NCI-H128 (cell line): ENCODE data around the gene GPANK1.

Experiments
- DNase-seq: peaks from one replicate; lab custom pipeline; 2025; ENCODE audit not compliant: unreplicated experiment; lab: John Stamatoyannopoulos, UW

Gene GPANK1

GRCh38 chr6:31642798-31643570 lies 21.8 kb downstream of the GPANK1 start:
- no peak for DNase-seq

DNA sequence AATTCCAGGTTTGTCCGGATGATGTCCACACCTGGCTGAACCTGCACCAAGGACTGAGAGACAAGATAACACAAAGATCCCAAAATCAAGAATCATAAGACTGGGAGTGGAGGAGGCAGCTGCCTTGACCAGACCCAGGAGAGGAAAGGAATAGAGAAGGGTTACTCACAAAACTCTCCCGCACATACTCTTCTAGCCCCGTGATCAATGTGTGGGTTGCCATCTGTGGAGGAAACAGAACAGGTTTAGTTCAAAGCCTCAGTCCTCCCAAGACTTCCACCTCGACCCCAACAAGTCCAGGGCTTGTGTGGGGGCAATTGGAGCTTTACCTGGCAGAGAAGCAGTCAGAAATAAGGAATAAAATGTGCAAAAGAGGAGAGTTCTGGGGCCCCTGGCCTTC lies 23.4 kb downstream of the GPANK1 start:
- DNase-seq = no peak

- DNase-seq = no peak
Observed at GRCh38 chr6:31640612-31641011, 24.2 kb downstream of the GPANK1 start.

GRCh38 chr6:31639449-31639861 lies 25.3 kb downstream of the GPANK1 start:
- DNase-seq = no peak

GRCh38 chr6:31639043-31639442 lies 25.8 kb downstream of the GPANK1 start:
- DNase-seq = no peak

DNA sequence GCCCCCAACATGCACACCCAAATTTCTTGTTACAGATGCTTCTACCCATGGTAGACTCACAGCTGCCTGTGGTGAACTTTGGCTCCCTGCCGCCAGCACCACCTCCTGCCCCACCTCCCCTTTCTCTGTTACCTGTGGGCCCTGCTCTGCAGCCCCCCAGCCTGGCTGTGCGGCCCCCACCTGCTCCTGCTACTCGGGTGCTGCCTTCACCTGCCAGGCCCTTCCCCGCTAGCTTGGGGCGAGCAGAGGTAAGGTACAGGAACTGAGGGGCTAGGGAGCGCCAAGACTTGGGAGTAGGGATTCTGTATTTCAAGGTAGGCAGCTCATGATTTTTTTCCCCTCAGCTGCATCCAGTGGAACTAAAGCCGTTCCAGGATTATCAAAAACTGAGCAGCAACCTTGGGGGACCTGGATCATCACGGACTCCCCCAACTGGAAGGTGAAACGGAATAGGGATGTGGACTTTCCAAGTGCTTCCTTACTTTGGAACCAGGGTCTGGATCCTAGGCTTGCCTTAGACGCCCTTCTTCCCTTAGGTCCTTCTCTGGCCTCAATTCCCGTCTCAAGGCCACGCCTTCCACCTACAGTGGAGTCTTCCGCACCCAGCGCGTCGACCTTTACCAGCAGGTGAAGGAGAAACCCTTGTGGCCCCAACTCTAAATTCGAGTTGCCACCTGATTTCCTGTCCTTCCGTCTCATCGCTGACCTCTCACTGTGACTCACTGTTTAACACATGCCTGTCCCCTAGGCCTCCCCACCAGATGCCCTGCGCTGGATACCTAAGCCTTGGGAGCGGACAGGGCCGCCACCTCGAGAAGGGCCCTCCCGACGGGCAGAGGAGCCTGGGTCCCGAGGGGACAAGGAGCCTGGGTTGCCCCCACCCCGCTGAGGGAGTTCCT lies 27.9 kb downstream of the GPANK1 start:
- no peak for DNase-seq

- no peak for DNase-seq
Observed at GRCh38 chr6:31634969-31635575, 29.7 kb downstream of the GPANK1 start.

DNA sequence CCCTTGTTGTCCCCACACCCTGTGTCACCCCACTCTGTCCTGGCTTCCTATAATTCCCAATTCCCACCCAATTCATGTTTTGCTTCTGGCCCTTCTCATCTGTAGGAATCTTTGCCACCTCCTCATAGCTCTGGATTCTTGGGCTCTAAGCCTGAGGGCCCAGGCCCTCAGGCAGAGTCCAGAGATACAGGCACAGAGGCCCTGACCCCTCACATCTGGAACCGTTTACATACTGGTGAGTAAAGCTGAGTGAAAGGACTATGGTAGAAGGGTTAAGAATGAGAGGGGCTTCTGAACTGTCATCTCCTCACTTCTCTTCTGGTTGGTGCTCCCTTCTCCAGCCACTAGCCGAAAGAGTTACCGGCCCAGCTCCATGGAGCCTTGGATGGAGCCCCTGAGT lies 30.7 kb downstream of the GPANK1 start:
- no peak for DNase-seq

GRCh38 chr6:31633447-31633846 lies 31.4 kb downstream of the GPANK1 start:
- DNase-seq = no peak

- DNase-seq = no peak
Observed at GRCh38 chr6:31632279-31632946, 32.4 kb downstream of the GPANK1 start.

GRCh38 chr6:31631681-31632278 lies 33.0 kb downstream of the GPANK1 start:
- no peak for DNase-seq

- no peak for DNase-seq
Observed at GRCh38 chr6:31631209-31631608, 33.6 kb downstream of the GPANK1 start.

- no peak for DNase-seq
Observed at GRCh38 chr6:31630177-31630934, 34.4 kb downstream of the GPANK1 start.

DNA sequence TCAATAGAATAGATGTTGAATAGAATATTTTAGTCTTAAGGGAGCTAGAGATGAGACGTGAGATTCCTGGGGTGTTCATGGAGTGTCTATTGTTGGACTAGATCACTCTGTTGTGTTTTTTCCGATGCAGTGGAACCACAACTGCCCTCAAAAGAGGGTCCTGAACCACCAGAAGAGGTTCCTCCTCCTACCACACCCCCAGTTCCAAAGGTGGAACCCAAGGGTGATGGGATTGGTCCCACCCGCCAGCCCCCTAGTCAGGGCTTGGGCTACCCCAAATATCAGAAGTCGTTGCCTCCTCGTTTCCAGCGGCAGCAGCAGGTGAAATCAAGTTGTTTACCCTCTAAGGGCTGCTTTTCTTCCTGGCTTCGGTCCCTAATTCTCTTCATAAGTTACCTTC lies 35.8 kb downstream of the GPANK1 start:
- DNase-seq = no peak

DNA sequence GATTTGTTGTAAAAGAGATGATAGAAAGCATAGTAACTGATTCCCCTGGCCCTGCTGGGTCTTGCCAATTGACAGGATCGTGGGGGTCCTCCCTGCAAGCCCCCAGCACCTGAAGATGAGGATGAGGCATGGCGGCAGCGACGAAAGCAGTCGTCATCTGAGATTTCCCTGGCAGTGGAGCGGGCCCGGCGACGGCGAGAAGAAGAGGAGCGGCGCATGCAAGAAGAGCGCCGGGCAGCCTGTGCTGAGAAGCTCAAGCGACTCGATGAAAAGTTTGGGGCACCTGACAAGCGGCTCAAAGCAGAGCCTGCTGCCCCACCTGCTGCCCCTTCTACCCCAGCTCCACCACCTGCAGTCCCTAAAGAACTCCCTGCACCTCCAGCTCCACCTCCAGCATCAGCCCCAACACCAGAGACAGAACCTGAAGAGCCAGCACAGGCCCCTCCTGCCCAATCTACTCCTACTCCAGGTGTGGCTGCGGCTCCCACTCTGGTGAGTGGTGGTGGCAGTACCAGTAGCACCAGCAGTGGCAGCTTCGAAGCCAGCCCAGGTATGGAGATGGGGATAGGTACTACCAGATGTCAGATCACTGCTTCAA lies 37.0 kb downstream of the GPANK1 start:
- no peak for DNase-seq

DNA sequence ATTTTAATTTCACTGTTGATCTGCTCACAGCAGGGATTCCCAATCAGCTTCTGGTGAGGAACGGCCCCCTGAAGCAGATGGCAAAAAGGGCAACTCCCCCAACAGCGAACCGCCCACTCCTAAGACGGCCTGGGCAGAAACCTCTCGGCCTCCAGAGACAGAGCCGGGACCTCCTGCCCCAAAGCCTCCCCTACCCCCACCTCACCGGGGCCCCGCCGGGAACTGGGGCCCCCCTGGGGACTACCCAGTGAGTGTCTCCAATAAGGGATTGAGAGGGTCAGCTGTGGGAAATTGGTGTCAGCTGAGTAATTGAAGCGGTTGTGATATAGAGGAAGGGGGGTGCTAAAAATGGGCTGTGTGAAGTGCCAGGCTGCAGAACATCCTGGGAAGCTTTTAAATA lies 37.8 kb downstream of the GPANK1 start:
- no peak for DNase-seq

- no peak for DNase-seq
Observed at GRCh38 chr6:31624070-31624469, 40.7 kb downstream of the GPANK1 start.

GRCh38 chr6:31622684-31623091 lies 42.1 kb downstream of the GPANK1 start:
- no peak for DNase-seq

DNA sequence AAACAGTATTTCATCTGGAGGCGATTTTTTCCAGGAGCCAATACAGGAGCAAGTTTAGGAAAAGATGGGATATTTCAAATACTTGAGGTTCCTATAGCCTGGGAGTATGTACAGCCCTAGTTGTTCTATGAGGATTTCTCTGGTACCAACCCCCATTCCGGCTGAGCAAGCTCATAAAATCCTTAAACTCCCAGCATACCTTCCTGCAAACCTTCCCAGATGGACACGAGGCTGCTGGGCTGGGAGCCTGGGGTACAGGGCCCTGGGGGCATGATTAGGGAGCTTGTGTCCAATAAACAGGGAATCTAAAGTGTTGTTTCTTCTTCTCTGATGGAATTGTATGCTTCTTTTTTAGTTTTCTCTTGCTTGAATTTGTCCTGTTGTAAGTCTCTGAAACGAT lies 42.8 kb downstream of the GPANK1 start:
- DNase-seq = no peak
